ENCODE data around the gene TFPT. TPM values are rescaled to one million over a fixed set of nuclear protein-coding genes. Genes with fewer than 3 reads are reported as not detected.

Gene TFPT
- total and polyA plus RNA-seq, 2 of the 4 experiments (the other 2 are of a cell fraction) = 7.9 to 17.1 TPM

DNA sequence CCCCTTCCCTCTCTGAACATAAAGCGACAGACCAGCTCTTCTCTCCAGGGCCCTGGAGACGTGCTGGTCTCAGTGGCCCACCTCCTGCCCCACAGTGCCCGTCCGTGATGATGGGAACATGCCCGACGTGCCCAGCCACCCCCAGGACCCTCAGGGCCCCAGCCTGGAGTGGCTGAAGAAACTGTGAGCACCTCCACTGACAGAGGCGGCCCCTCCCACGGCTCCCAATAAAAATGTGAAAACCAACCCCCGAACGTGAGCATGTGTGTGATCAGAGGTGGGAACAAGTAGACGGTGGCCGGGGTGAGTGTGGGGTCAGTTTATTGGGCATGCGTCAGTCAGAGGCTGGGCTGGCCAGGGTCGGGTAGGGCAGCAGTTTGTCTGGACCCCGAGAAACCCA is 8.7 kb downstream of the TFPT start:
- Histone ChIP-seq H2BK5ac (ENCODE audit: low read depth, low read length, poor library complexity, severe bottlenecking) (no peak overlapping the region), H3K4me1 (ENCODE audit: control insufficient read depth, insufficient read depth, low read length) (no peaks in the 10 kb centered on the region), H2BK20ac (ENCODE audit: low read depth, low read length) (no peak overlapping the region), H3K9me3 (ENCODE audit: control insufficient read depth, insufficient read depth, low read length) (no peaks in the 10 kb centered on the region), H2AK5ac (ENCODE audit: low read depth, low read length) (no peak overlapping the region), H4K8ac (ENCODE audit: low read depth in 2 of 2, low read length in 2 of 2) (no peak overlapping the region), H3K36me3 (ENCODE audit: control insufficient read depth, insufficient read depth, low read length) (peaks cover 47% of the 10 kb centered on the region), H4K91ac (ENCODE audit: insufficient read depth, low read depth, low read length) (no peak overlapping the region), H3K9me1 (ENCODE audit: insufficient read depth, low read length) (no peaks in the 10 kb centered on the region), H3K18ac (ENCODE audit: low read depth, low read length) (no peak overlapping the region), H3K9ac (ENCODE audit: low read depth, low read length) (no peak overlapping the region), H2BK120ac (ENCODE audit: low read depth, low read length) (no peak overlapping the region), H3K14ac (replicated peaks; ENCODE audit: low read depth, low read length) (no peak overlapping the region), H3K4ac (ENCODE audit: low read depth, low read length) (no peak overlapping the region), H3K4me3 (ENCODE audit: insufficient read depth, low read depth, low read length) (no peak overlapping the region), H3K79me1 (ENCODE audit: low read depth in 1 of 2, low read length in 2 of 2) (peaks cover 4 to 31% of the 10 kb centered on the region in 2 experiments), H4K20me1 (ENCODE audit: insufficient read depth, low read length) (peaks cover 4% of the 10 kb centered on the region; the same call in 1 of the 2 replicates), H4K5ac (ENCODE audit: low read depth, low read length) (no peak overlapping the region), H2AK9ac (replicated peaks; ENCODE audit: low read depth, low read length, poor library complexity) (no peak overlapping the region), H2BK15ac (ENCODE audit: low read depth, low read length) (no peak overlapping the region), H3K56ac (ENCODE audit: extremely low read depth, insufficient read depth, low read length) (no peak overlapping the region), H3K27ac (ENCODE audit: insufficient read depth, low read length) (no peak overlapping the region), H3K27me3 (ENCODE audit: control insufficient read depth, insufficient read depth, low read length) (no peaks in the 10 kb centered on the region), H3K23ac (ENCODE audit: low read depth, low read length) (no peak overlapping the region), H2AFZ (replicated peaks; ENCODE audit: low read length, poor library complexity) (no peak overlapping the region), H3K4me2 (ENCODE audit: low read depth, low read length) (no peak overlapping the region)
- 100% methylated on average over 2 of the region's 15 CpGs; no CpG with 5 or more reads in 1 of the 2 experiments for WGBS, 2 experiments (ENCODE audit: extremely low coverage in 2 of 2, insufficient read length in 1 of 2)
- POLR2A ChIA-PET (ENCODE audit: unreplicated experiment) = no interaction called here
- CTCF ChIA-PET = no interaction called here
- ATAC-seq (ENCODE audit: low read depth) = no peak
- intact Hi-C loops (cut with micrococcal nuclease) (loop anchor here (10.0 kb wide), 1 partner anchor 242 kb away; the partner anchor contains the start of gene MYADM), dilution Hi-C loops (cut with HindIII; ENCODE audit: low sequenced_read_pairs, unreplicated experiment) (no loop called here), in situ Hi-C loops (cut with MboI; ENCODE audit: low sequenced_read_pairs) (loop anchor here (25.0 kb wide), 1 partner anchor 356 kb away; the partner anchor contains the start of genes CDC42EP5 and LENG9)
- no TSS peak for BruUV-seq (replicated peaks)
- no peak for DNase-seq
- TF ChIP-seq SMC3 (IDR thresholded peaks at IDR 0.05; ENCODE audit: low read depth, low read length) (no peak), BHLHE40 (IDR thresholded peaks at IDR 0.05; ENCODE audit: low read depth, low read length) (no peak), RAD21 (IDR thresholded peaks at IDR 0.05; ENCODE audit: low read length) (no peak), MXI1 (IDR thresholded peaks at IDR 0.05; ENCODE audit: borderline replicate concordance, low read depth, low read length) (no peak), POLR2A (IDR thresholded peaks at IDR 0.05; ENCODE audit: low read depth, low read length) (no peak), NFE2L2 (IDR thresholded peaks at IDR 0.05; ENCODE audit: low read depth, low read length) (no peak)
- TF ChIP-seq, protein P1, sequence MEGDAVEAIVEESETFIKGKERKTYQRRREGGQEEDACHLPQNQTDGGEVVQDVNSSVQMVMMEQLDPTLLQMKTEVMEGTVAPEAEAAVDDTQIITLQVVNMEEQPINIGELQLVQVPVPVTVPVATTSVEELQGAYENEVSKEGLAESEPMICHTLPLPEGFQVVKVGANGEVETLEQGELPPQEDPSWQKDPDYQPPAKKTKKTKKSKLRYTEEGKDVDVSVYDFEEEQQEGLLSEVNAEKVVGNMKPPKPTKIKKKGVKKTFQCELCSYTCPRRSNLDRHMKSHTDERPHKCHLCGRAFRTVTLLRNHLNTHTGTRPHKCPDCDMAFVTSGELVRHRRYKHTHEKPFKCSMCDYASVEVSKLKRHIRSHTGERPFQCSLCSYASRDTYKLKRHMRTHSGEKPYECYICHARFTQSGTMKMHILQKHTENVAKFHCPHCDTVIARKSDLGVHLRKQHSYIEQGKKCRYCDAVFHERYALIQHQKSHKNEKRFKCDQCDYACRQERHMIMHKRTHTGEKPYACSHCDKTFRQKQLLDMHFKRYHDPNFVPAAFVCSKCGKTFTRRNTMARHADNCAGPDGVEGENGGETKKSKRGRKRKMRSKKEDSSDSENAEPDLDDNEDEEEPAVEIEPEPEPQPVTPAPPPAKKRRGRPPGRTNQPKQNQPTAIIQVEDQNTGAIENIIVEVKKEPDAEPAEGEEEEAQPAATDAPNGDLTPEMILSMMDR (conservative IDR thresholded peaks at IDR 0.05; ENCODE audit: low read depth, low read length) = no peak

Data from IMR-90 (cell line).